Hindlimb muscle (tissue), 1 donor: ENCODE data around the gene SYN1. TPM values are rescaled to one million over a fixed set of nuclear protein-coding genes. Genes with fewer than 3 reads are reported as not detected.

Source experiments
- DNase-seq: peaks from one replicate; pipeline ENCODE4 v3.0.0-alpha.2; 2013
- polyA plus RNA-seq: library from polyadenylated mRNA; unstranded; fragments of 120-200 nt; gene quantifications from one replicate; pipeline ENCODE4 v1.2.1, GENCODE V29; 2013; ENCODE audit not compliant: insufficient read length

SYN1 gene
- polyA plus RNA-seq, 1 donor = 8.8 TPM

- DNase-seq = no peak
Observed at GRCh38 chrX:47572773-47573340, 46.8 kb downstream of the SYN1 start.

- DNase-seq = no peak
Observed at GRCh38 chrX:47571896-47572295, 47.8 kb downstream of the SYN1 start.

- no peak for DNase-seq
Observed at GRCh38 chrX:47571215-47571614, 48.4 kb downstream of the SYN1 start.

- DNase-seq = no peak
Observed at GRCh38 chrX:47570794-47571193, 48.9 kb downstream of the SYN1 start.

- DNase-seq = no peak
Observed at GRCh38 chrX:47568656-47569295, 50.9 kb downstream of the SYN1 start.

GRCh38 chrX:47566841-47567240, 52.8 kb downstream of the SYN1 start:
- DNase-seq = no peak

GRCh38 chrX:47564438-47565085, 55.1 kb downstream of the SYN1 start:
- no peak for DNase-seq

- no peak for DNase-seq
Observed at GRCh38 chrX:47563801-47564315, 55.8 kb downstream of the SYN1 start.

- no peak for DNase-seq
Observed at GRCh38 chrX:47562615-47563243, 56.9 kb downstream of the SYN1 start.

GRCh38 chrX:47561659-47562151, 58.0 kb downstream of the SYN1 start:
- DNase-seq = no peak

GRCh38 chrX:47560934-47561658, 58.6 kb downstream of the SYN1 start, which contains the start of gene ARAF:
ARAF (plus strand) TSS chrX:47561205; CDS start chrX:47562968, 1,763 bp downstream.
- peak; percentile 96 for DNase-seq

GRCh38 chrX:47560179-47560933, 59.3 kb downstream of the SYN1 start:
- no peak for DNase-seq

- no peak for DNase-seq
Observed at GRCh38 chrX:47558436-47558835, 61.2 kb downstream of the SYN1 start.

GRCh38 chrX:47556045-47556623, 63.5 kb downstream of the SYN1 start:
- peak; percentile 87 for DNase-seq

GRCh38 chrX:47543496-47543895, 76.2 kb downstream of the SYN1 start:
- no peak for DNase-seq

GRCh38 chrX:47540754-47541538, 78.7 kb downstream of the SYN1 start:
- DNase-seq = peak; percentile 88

GRCh38 chrX:47539860-47540259, 79.8 kb downstream of the SYN1 start:
- no peak for DNase-seq

GRCh38 chrX:47530049-47530448, 89.6 kb downstream of the SYN1 start:
- no peak for DNase-seq

GRCh38 chrX:47529548-47529947, 90.1 kb downstream of the SYN1 start:
- no peak for DNase-seq

GRCh38 chrX:47523713-47524166, 95.9 kb downstream of the SYN1 start:
- DNase-seq = peak; percentile 6
